HG03135 (cell line): Measurements from ENCODE around the gene TREML4.
"Not testable (repeated sequence)": the region's sequence is repeated elsewhere in the genome, so short reads cannot be mapped to it uniquely, and the experiment has no call there.

Experiments used
- ATAC-seq: cut with Tn5 transposase; IDR thresholded peaks from one replicate; pipeline ENCODE4 v1.9.1; 2021; ENCODE audit warnings: mild to moderate bottlenecking, moderate library complexity; ENCODE audit not compliant: unreplicated experiment

Gene TREML4

GRCh38 chr6:41204156-41204555 is 24.0 kb upstream of the TREML4 start:
- ATAC-seq = no peak

DNA sequence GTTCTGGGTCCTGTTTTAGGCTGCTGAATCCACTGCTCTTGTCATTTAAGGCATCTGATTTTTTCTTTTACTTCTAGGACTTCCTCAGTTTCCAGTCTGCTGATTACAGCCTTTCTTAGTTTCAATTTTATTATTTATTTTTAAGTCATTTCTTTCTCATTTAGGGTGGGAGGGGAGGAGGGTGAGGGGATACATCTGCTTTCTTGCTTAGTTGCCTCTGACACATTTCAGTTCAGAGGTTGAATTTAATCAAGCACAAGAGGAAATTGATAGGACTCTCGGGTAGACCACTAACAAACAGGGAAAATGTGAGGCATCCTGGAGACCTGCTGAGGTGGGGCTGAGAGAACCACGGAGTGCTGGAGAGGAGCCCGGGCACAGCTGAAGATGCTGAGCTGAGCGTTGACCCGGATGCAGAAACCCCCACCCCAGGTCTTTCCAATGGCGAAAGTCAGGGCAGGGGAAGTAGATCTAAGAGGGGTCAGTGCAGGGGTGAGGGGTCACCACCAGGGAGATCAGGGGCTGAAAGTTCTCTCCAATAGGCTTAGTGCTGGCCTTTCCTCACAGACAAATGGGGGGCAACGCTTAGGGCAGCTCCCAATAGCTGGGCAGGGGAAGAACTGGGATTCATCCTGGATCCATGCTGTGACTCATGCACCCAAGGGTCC is 19.6 kb upstream of the TREML4 start:
- ATAC-seq = no peak

DNA sequence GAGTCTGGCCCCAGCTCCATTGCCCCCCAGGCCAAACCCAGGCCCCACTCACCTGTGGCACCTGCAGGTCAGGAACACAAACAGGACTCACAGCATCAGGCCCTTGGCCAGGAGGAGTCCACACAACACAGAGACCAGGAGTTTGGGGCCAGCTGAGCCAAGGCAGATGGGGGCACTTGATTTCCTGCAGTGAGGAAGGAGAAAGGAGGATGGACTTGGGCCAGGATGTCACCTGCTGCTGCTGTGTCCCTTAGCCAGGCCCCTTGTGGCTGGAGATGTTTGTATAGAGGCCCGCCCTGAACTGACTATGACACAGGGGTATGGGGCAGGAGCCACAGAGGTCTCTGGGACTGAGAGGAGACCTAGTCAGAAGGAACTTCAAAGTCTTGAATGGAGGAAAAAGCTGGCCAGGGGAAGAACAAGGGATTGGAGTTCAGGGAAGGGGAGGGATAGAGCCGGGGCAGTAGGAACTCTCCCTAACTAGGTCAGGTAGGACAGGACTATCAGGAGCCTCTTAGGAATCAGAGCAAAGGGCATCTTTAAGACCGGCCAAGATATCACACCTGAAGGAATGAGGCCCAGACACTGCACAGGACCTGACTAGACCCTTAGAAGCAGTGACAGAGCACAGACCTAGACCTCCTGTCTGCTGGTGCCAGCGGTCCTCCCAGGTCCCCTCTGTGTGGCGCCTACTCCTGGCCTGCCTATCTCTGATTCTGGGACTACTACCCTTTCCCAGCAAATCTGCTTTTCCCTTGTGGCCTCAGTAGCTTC is 18.4 kb upstream of the TREML4 start:
- ATAC-seq = no peak

DNA sequence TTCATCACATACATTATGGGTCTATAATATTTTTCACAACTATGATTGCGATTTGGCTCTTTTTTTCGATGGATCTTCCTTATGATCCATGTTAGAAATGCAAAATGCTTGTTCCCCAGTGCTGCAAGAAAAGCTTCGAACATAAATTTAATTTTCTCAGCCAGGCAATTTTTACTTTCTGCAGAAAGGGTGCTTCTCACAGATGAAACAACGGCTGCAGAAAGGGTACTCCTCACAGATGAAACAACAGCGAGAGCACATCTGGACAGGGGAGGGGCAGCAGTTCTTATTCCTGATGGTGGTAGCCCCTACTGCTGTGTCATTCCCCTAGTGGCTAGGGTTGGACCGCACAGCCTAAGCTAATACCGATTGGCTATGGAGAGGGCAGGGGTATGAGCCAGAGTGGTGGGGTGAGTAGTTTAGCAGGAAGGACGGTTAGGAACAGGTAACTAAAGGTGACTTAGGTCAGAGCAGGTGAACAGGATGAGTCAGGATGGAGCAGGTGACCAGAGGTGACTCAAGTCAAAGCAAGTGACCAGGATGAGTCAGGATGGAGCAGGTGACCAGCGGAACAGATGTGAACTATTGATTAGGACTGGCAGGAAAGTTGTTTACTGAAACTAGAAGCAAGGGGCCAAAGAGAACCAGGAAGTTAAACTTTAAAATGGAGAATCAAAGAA is 13.4 kb upstream of the TREML4 start:
- ATAC-seq = no peak

- ATAC-seq = no peak
Observed at GRCh38 chr6:41215777-41216176, 12.4 kb upstream of the TREML4 start.

- ATAC-seq = no peak
Observed at GRCh38 chr6:41216616-41217015, 11.5 kb upstream of the TREML4 start.

DNA sequence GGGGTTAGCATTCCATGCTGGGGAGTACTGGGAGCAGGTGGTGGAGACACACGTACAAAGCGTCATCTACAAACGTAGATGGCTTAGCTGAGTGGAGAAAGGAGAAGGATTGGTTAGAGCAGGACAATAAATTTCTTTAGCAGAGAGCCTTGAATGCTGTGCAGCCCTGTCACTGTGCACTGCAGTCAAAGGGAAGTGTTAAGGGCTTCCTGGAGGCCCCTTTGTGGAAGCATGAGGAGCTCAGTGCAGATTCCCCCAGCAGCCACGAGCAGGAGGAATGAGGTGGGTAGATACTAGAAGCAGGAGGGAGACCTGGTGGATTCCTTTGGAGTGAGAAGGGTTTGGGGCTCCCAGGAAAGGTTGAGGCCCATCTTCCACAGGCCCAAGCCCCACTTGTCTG is 6.1 kb upstream of the TREML4 start:
- no peak for ATAC-seq

DNA sequence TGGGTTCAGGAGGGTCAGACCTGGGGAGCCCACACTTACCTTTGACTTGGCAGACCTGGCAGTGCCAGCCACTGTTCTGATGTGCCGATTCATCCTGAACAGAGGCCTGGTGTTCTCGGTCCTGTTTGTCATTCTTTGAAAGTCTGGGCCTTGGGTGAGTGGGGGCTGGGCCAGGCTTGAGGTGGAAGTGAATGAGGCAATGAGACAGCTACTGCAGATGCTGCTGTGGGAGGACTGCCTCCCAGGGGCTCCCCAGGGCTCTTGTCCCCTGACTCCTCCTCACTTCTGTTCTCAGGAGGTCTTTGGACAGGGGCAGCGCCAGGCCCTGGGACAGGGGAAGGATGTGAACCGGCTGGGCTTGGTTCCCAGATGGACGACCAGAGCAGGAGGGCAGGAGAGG is 5.6 kb upstream of the TREML4 start:
- ATAC-seq = no peak

GRCh38 chr6:41224800-41225199 is 3.3 kb upstream of the TREML4 start:
- ATAC-seq = no peak

DNA sequence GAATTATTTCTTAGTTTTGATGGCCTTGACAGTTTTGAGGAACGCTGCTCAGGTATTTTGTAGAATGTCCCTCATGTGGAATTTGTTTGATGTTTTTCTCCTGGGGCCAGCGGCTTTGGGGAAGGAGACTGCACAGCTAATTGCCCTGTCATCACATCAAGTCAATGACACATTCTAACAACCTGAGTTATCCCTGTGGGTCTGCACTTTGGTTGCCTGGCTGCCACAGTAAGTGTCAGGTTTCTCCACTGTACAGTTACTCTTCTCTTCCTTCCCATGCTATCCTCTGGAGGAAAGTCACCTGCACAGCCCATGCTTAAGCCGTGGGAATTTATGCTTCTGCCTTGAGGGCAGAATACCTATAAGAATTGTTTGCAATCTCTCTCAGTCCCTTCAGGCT is 1.4 kb upstream of the TREML4 start:
- no peak for ATAC-seq

- no peak for ATAC-seq
Observed at GRCh38 chr6:41228616-41229015, 467 bp downstream of the TREML4 start.

DNA sequence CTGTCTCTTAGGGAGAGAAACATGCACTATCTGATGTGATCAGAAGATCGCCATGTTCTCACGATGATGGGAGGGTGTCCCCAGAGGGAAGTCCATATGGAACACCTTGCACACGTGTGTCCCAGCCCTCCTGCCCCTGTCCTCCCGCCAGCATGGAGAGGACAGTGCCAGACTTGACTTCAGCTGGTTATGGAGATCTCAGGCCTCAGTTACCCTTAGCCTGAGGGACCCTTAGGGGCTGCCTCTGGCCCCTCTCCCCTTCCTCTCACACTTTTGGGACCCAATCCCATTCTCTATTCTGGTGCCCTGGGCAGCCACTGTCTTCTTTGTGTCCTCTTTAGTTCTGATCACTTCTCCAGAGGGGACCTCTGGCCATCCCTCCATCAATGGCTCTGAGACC is 1.6 kb downstream of the TREML4 start:
- no peak for ATAC-seq

DNA sequence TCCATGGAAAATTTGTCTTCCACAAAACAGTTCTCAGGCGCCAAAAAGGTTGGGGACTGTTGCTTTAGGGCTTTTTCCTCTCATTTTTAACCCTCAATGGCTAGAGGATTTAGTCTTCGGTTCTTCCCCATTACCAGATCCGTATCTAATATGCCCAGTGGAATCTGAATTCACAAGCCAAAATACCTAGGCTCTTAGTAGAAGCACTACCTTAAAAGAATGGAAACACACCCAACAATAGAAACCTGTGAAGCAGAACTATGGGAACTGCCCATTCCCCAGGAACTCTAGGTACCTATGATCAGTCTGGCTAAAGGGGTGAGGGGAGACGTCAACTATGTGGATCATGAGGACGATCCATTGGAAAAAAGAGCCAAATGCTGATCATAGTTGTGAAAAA is 3.1 kb downstream of the TREML4 start:
- no peak for ATAC-seq

- ATAC-seq = no peak
Observed at GRCh38 chr6:41232667-41233066, 4.5 kb downstream of the TREML4 start.

- ATAC-seq = no peak
Observed at GRCh38 chr6:41236276-41236675, 8.1 kb downstream of the TREML4 start.

DNA sequence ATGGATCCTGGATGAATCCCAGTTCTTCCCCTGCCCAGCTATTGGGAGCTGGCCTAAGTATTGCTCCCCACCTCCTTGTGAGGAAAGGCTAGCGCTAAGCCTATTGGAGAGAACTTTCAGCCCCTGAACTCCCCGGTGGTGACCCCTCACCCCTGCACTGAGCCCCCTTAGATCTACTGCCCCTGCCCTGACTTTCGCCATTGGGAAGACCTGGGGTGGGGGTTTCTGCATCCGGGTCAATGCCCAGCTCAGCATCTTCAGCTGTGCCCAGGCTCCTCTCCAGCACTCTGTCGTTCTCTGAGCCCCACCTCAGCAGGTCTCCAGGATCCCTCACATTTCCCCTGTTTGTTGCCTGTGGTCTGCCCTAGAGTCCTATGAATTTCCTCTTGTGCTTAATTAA is 9.0 kb downstream of the TREML4 start:
- ATAC-seq = no peak

DNA sequence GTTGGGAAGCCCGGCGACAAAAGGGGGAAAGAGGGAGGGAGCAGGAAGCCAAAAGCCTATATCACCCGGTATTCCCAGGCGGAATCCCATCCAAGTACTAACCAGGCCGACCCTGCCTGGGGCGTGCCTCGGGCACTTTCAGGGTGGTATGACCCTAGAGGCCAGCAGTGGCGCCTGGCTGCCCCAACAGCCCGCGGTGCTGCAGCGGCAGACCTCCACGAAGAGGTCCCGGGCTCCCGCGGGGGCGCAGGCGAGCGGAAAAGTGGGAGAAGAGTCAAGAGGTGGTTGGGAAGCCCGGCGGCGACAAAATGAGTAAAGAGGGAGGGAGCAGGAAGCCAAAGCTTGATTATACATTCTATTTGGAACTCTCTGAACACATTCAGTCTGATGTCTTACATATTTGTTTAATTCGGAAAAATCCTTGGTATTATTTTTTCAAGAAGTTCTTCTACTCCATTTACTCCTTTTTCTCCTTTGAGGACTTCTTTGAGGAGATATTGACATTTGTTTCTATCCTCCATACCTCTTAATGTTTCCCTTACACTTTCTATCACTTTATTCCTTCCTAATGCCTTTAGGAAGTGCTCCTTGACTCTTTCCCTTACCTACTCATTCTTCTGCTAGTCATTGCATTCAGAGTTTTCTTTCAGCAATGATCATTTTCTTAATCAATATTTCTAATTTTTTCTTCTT is 11.5 kb downstream of the TREML4 start:
- no peak for ATAC-seq

DNA sequence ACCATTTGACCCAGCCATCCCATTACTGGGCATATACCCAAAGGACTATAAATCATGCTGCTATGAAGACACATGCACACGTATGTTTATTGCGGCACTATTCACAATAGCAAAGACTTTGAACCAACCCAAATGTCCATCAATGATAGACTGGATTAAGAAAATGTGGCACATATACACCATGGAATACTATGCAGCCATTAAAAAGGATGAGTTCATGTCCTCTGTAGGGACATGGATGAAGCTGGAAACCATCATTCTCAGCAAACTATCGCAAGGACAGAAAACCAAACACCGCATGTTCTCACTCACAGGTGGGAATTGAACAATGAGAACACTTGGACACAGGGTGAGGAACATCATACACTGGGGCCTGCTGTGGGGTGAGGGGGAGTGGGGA is 18.4 kb downstream of the TREML4 start:
- not testable (repeated sequence) for ATAC-seq

GRCh38 chr6:41247288-41247865 is 19.2 kb downstream of the TREML4 start:
- no peak for ATAC-seq

DNA sequence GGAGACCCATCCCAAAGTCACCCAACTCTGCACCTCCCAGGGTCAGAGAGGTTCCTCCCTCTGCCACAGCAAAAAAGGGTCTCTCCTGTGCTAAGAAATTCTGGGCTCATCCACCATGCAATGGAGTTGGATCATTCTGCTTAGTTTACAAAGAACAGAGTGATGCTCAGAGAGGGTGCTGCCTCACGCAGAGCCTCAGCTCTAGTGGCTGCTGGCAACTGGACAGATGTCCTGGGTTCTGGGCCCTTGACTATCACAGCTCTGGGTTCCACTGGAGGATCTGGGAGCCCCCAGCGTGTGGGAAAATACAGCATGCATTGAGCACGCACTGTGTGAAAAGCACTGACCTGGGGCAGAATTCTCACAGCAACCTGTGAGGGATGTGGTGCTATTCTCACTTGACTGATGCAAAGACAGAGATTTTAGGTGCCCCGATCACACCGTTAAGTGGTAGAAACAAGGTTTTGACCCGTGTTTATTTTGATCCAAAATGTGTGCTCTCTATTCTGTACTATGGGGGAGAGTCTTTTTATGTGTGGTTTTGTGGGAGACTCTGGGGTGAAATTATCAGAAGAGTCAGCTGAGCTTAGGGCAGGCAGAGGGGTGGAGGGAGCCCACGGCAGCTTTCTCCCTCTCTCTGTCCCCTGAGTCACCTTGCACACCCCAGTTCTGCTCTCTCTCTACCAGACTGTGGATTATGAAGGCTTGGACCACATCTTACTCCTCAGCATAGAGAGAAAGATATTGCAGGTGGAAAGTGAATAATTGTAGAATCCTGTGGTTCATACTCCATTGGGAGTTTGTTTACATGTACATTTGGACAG is 19.9 kb downstream of the TREML4 start:
- no peak for ATAC-seq
